Measurements from ENCODE around the gene DNMBP.
"Not testable (repeated sequence)": the region's sequence is repeated elsewhere in the genome, so short reads cannot be mapped to it uniquely, and the experiment has no call there.

The DNMBP gene

GRCh38 chr10:99849536-99849935 is 160.2 kb downstream of the DNMBP start:
- Histone ChIP-seq H3K27me3 (ENCODE audit: control insufficient read depth, insufficient read depth, low read length) (no peaks in the 10 kb centered on the region), H3K36me3 (ENCODE audit: control insufficient read depth, insufficient read depth, low read length) (no peaks in the 10 kb centered on the region), H3K9me3 (ENCODE audit: control insufficient read depth, insufficient read depth, low read length) (no peaks in the 10 kb centered on the region), H3K4me3 (ENCODE audit: low read depth, low read length) (peak overlapping the region; percentile 14), H3K4me1 (ENCODE audit: control insufficient read depth, insufficient read depth, low read length) (peaks cover 27% of the 10 kb centered on the region), H3K9ac (ENCODE audit: low read depth, low read length) (no peak overlapping the region)

GRCh38 chr10:99849057-99849456 is 160.7 kb downstream of the DNMBP start:
- Histone ChIP-seq H3K4me3 (ENCODE audit: low read depth, low read length) (no peak overlapping the region), H3K9me3 (ENCODE audit: control insufficient read depth, insufficient read depth, low read length) (no peaks in the 10 kb centered on the region), H3K27me3 (ENCODE audit: control insufficient read depth, insufficient read depth, low read length) (no peaks in the 10 kb centered on the region), H3K36me3 (ENCODE audit: control insufficient read depth, insufficient read depth, low read length) (no peaks in the 10 kb centered on the region), H3K9ac (ENCODE audit: low read depth, low read length) (no peak overlapping the region), H3K4me1 (ENCODE audit: control insufficient read depth, insufficient read depth, low read length) (peaks cover 27% of the 10 kb centered on the region)

GRCh38 chr10:99845837-99846382 is 163.8 kb downstream of the DNMBP start:
- H3K9me3 ChIP-seq (ENCODE audit: control insufficient read depth, insufficient read depth, low read length): no peaks in the 10 kb centered on the region
- peak overlapping the region; percentile 2 for H3K4me3 ChIP-seq (ENCODE audit: low read depth, low read length)
- H3K9ac ChIP-seq (ENCODE audit: low read depth, low read length): no peak overlapping the region
- H3K4me1 ChIP-seq (ENCODE audit: control insufficient read depth, insufficient read depth, low read length): peaks cover 22% of the 10 kb centered on the region
- no peaks in the 10 kb centered on the region for H3K36me3 ChIP-seq (ENCODE audit: control insufficient read depth, insufficient read depth, low read length)
- no peaks in the 10 kb centered on the region for H3K27me3 ChIP-seq (ENCODE audit: control insufficient read depth, insufficient read depth, low read length)

GRCh38 chr10:99844433-99844955 is 165.3 kb downstream of the DNMBP start:
- Histone ChIP-seq H3K9ac (ENCODE audit: low read depth, low read length) (no peak overlapping the region), H3K36me3 (ENCODE audit: control insufficient read depth, insufficient read depth, low read length) (no peaks in the 10 kb centered on the region), H3K9me3 (ENCODE audit: control insufficient read depth, insufficient read depth, low read length) (no peaks in the 10 kb centered on the region), H3K27me3 (ENCODE audit: control insufficient read depth, insufficient read depth, low read length) (no peaks in the 10 kb centered on the region), H3K4me1 (ENCODE audit: control insufficient read depth, insufficient read depth, low read length) (peaks cover 11% of the 10 kb centered on the region), H3K4me3 (ENCODE audit: low read depth, low read length) (no peak overlapping the region)

GRCh38 chr10:99843310-99843709 is 166.4 kb downstream of the DNMBP start:
- Histone ChIP-seq H3K4me1 (ENCODE audit: control insufficient read depth, insufficient read depth, low read length) (peaks cover under 1% of the 10 kb centered on the region), H3K9ac (ENCODE audit: low read depth, low read length) (no peak overlapping the region), H3K36me3 (ENCODE audit: control insufficient read depth, insufficient read depth, low read length) (no peaks in the 10 kb centered on the region), H3K27me3 (ENCODE audit: control insufficient read depth, insufficient read depth, low read length) (no peaks in the 10 kb centered on the region), H3K9me3 (ENCODE audit: control insufficient read depth, insufficient read depth, low read length) (no peaks in the 10 kb centered on the region), H3K4me3 (ENCODE audit: low read depth, low read length) (no peak overlapping the region)

GRCh38 chr10:99841746-99842145 is 168.0 kb downstream of the DNMBP start:
- Histone ChIP-seq H3K4me3 (ENCODE audit: low read depth, low read length) (no peak overlapping the region), H3K27me3 (ENCODE audit: control insufficient read depth, insufficient read depth, low read length) (no peaks in the 10 kb centered on the region), H3K36me3 (ENCODE audit: control insufficient read depth, insufficient read depth, low read length) (no peaks in the 10 kb centered on the region), H3K9ac (ENCODE audit: low read depth, low read length) (no peak overlapping the region), H3K9me3 (ENCODE audit: control insufficient read depth, insufficient read depth, low read length) (no peaks in the 10 kb centered on the region), H3K4me1 (ENCODE audit: control insufficient read depth, insufficient read depth, low read length) (no peaks in the 10 kb centered on the region)

GRCh38 chr10:99840859-99841258 is 168.9 kb downstream of the DNMBP start:
- not testable (repeated sequence) for H3K36me3 ChIP-seq (ENCODE audit: control insufficient read depth, insufficient read depth, low read length); H3K9me3 ChIP-seq (ENCODE audit: control insufficient read depth, insufficient read depth, low read length); H3K27me3 ChIP-seq (ENCODE audit: control insufficient read depth, insufficient read depth, low read length); H3K4me1 ChIP-seq (ENCODE audit: control insufficient read depth, insufficient read depth, low read length); H3K9ac ChIP-seq (ENCODE audit: low read depth, low read length); H3K4me3 ChIP-seq (ENCODE audit: low read depth, low read length)

- Histone ChIP-seq H3K9me3 (ENCODE audit: control insufficient read depth, insufficient read depth, low read length) (no peaks in the 10 kb centered on the region), H3K27me3 (ENCODE audit: control insufficient read depth, insufficient read depth, low read length) (no peaks in the 10 kb centered on the region), H3K36me3 (ENCODE audit: control insufficient read depth, insufficient read depth, low read length) (no peaks in the 10 kb centered on the region), H3K4me1 (ENCODE audit: control insufficient read depth, insufficient read depth, low read length) (no peaks in the 10 kb centered on the region), H3K9ac (ENCODE audit: low read depth, low read length) (no peak overlapping the region), H3K4me3 (ENCODE audit: low read depth, low read length) (no peak overlapping the region)
These were observed 173.0 kb downstream of the DNMBP start for GRCh38 chr10:99836711-99837110.

- Histone ChIP-seq H3K4me1 (ENCODE audit: control insufficient read depth, insufficient read depth, low read length) (no peaks in the 10 kb centered on the region), H3K4me3 (ENCODE audit: low read depth, low read length) (no peak overlapping the region), H3K36me3 (ENCODE audit: control insufficient read depth, insufficient read depth, low read length) (no peaks in the 10 kb centered on the region), H3K9ac (ENCODE audit: low read depth, low read length) (no peak overlapping the region), H3K27me3 (ENCODE audit: control insufficient read depth, insufficient read depth, low read length) (no peaks in the 10 kb centered on the region), H3K9me3 (ENCODE audit: control insufficient read depth, insufficient read depth, low read length) (no peaks in the 10 kb centered on the region)
These were observed 173.8 kb downstream of the DNMBP start for GRCh38 chr10:99835947-99836346.

- H3K4me3 ChIP-seq (ENCODE audit: low read depth, low read length): no peak overlapping the region
- H3K9ac ChIP-seq (ENCODE audit: low read depth, low read length): no peak overlapping the region
- H3K4me1 ChIP-seq (ENCODE audit: control insufficient read depth, insufficient read depth, low read length): no peaks in the 10 kb centered on the region
- H3K9me3 ChIP-seq (ENCODE audit: control insufficient read depth, insufficient read depth, low read length): no peaks in the 10 kb centered on the region
- no peaks in the 10 kb centered on the region for H3K27me3 ChIP-seq (ENCODE audit: control insufficient read depth, insufficient read depth, low read length)
- H3K36me3 ChIP-seq (ENCODE audit: control insufficient read depth, insufficient read depth, low read length): no peaks in the 10 kb centered on the region
These were observed 175.3 kb downstream of the DNMBP start for GRCh38 chr10:99834410-99834809.

- Histone ChIP-seq H3K4me1 (ENCODE audit: control insufficient read depth, insufficient read depth, low read length) (no peaks in the 10 kb centered on the region), H3K27me3 (ENCODE audit: control insufficient read depth, insufficient read depth, low read length) (no peaks in the 10 kb centered on the region), H3K36me3 (ENCODE audit: control insufficient read depth, insufficient read depth, low read length) (no peaks in the 10 kb centered on the region), H3K9me3 (ENCODE audit: control insufficient read depth, insufficient read depth, low read length) (no peaks in the 10 kb centered on the region), H3K9ac (ENCODE audit: low read depth, low read length) (no peak overlapping the region), H3K4me3 (ENCODE audit: low read depth, low read length) (no peak overlapping the region)
These were observed 177.3 kb downstream of the DNMBP start for GRCh38 chr10:99832439-99832838.

- no peaks in the 10 kb centered on the region for H3K9me3 ChIP-seq (ENCODE audit: control insufficient read depth, insufficient read depth, low read length)
- H3K4me3 ChIP-seq (ENCODE audit: low read depth, low read length): no peak overlapping the region
- no peak overlapping the region for H3K9ac ChIP-seq (ENCODE audit: low read depth, low read length)
- no peaks in the 10 kb centered on the region for H3K27me3 ChIP-seq (ENCODE audit: control insufficient read depth, insufficient read depth, low read length)
- H3K36me3 ChIP-seq (ENCODE audit: control insufficient read depth, insufficient read depth, low read length): no peaks in the 10 kb centered on the region
- H3K4me1 ChIP-seq (ENCODE audit: control insufficient read depth, insufficient read depth, low read length): no peaks in the 10 kb centered on the region
These were observed 181.3 kb downstream of the DNMBP start for GRCh38 chr10:99828464-99828863.

All from iPS-15b (cell line).